Fibroblast of lung (primary cell): ENCODE measurements around the gene METTL23.

Experiments
- EZH2 ChIP-seq: IDR thresholded peaks from 2 replicates; pipeline ENCODE4 v1.5.1; 2012; ENCODE audit warnings: low read length, control low read depth, mild to moderate bottlenecking; ENCODE audit errors: missing control alignments
- TF ChIP-seq, protein P1 (sequence below), 2 donors: IDR thresholded peaks in 1 of 2; conservative IDR thresholded peaks in 1 of 2; 1 replicate in 1 of 2; 2 replicates in 1 of 2; pipeline ENCODE4 v1.5.1; 2011 to 2012; ENCODE audit warnings: low read length in 2 of 2, control low read depth in 1 of 2, inconsistent platforms in 1 of 2, low read depth in 1 of 2, mild to moderate bottlenecking in 1 of 2

- TF ChIP-seq, protein P1, sequence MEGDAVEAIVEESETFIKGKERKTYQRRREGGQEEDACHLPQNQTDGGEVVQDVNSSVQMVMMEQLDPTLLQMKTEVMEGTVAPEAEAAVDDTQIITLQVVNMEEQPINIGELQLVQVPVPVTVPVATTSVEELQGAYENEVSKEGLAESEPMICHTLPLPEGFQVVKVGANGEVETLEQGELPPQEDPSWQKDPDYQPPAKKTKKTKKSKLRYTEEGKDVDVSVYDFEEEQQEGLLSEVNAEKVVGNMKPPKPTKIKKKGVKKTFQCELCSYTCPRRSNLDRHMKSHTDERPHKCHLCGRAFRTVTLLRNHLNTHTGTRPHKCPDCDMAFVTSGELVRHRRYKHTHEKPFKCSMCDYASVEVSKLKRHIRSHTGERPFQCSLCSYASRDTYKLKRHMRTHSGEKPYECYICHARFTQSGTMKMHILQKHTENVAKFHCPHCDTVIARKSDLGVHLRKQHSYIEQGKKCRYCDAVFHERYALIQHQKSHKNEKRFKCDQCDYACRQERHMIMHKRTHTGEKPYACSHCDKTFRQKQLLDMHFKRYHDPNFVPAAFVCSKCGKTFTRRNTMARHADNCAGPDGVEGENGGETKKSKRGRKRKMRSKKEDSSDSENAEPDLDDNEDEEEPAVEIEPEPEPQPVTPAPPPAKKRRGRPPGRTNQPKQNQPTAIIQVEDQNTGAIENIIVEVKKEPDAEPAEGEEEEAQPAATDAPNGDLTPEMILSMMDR (conservative IDR thresholded peaks at IDR 0.05 in 1 of 2, IDR thresholded peaks at IDR 0.05 in 1 of 2; ENCODE audit: low read depth in 1 of 2, low read length in 2 of 2), result no peak
- no peak for TF ChIP-seq EZH2
Measured at GRCh38 chr17:76716839-76717215, 9.8 kb upstream of the METTL23 start.
